Liver (tissue), 9 donors: Measurements from ENCODE around the gene FZD7. TPM values are rescaled to one million over a fixed set of nuclear protein-coding genes. Genes with fewer than 3 reads are reported as not detected.

Experiments
- DNase-seq: peaks from one replicate; pipeline ENCODE4 v3.0.0-alpha.2; 2017; ENCODE audit warnings: low spot score
- H3K27ac ChIP-seq, 2 donors: one replicate each; pipeline ENCODE4 v1.7.0; 2013; ENCODE audit warnings: inconsistent platforms in 2 of 2, low read length in 2 of 2, control low read depth in 1 of 2, low read depth in 1 of 2, mild to moderate bottlenecking in 1 of 2
- H3K27me3 ChIP-seq, 4 donors: one replicate each; pipeline versions ENCODE4 v1.6.1 to v1.7.0; 2013; ENCODE audit warnings: low read length in 3 of 4, inconsistent platforms in 1 of 4, mild to moderate bottlenecking in 1 of 4, moderate library complexity in 1 of 4; ENCODE audit not compliant: control insufficient read depth in 4 of 4, insufficient read depth in 4 of 4
- H3K36me3 ChIP-seq, 4 donors: one replicate each; pipeline versions ENCODE4 v1.6.1 to v1.7.0; 2013; ENCODE audit warnings: low read length in 3 of 4, mild to moderate bottlenecking in 3 of 4, low read depth in 1 of 4, moderate library complexity in 1 of 4; ENCODE audit not compliant: control insufficient read depth in 4 of 4, insufficient read depth in 3 of 4
- H3K4me1 ChIP-seq, 4 donors: one replicate each; pipeline versions ENCODE4 v1.6.1 to v1.7.0; 2013; ENCODE audit warnings: low read length in 3 of 4, mild to moderate bottlenecking in 3 of 4, moderate library complexity in 1 of 4; ENCODE audit not compliant: control insufficient read depth in 4 of 4, insufficient read depth in 4 of 4
- H3K4me3 ChIP-seq, 3 donors: one replicate each; pipeline versions ENCODE4 v1.6.1 to v1.7.0; 2013; ENCODE audit warnings: low read length in 3 of 3, control low read depth in 1 of 3, low read depth in 1 of 3, mild to moderate bottlenecking in 1 of 3
- H3K9ac ChIP-seq, 2 donors: one replicate each; pipeline ENCODE4 v1.7.0; 2013; ENCODE audit warnings: low read length in 2 of 2, mild to moderate bottlenecking in 2 of 2, moderate library complexity in 2 of 2, control low read depth in 1 of 2, low read depth in 1 of 2
- H3K9me3 ChIP-seq, 4 donors: one replicate each; pipeline versions ENCODE4 v1.6.1 to v1.7.0; 2013; ENCODE audit warnings: low read length in 3 of 4; ENCODE audit not compliant: control insufficient read depth in 4 of 4
- ATF3 ChIP-seq: IDR thresholded peaks from 2 replicates; pipeline ENCODE4 v1.6.1; 2016; ENCODE audit warnings: antibody characterized with exemption
- CTCF ChIP-seq: fragments of 150-350 bp; IDR thresholded peaks from 2 replicates; pipeline ENCODE4 v1.5.1; 2017; ENCODE audit warnings: improper control_type of control experiment, low read depth, low read length; ENCODE audit not compliant: missing input control
- EGR1 ChIP-seq, 2 donors: IDR thresholded peaks; 2 replicates each; pipeline ENCODE4 v1.6.1; 2016 to 2018; ENCODE audit warnings: antibody characterized with exemption in 2 of 2, low read depth in 2 of 2
- FOXA1 ChIP-seq: IDR thresholded peaks from 2 replicates; pipeline ENCODE4 v1.6.1; 2016; ENCODE audit warnings: antibody characterized with exemption
- FOXA2 ChIP-seq: IDR thresholded peaks from 2 replicates; pipeline ENCODE4 v1.6.1; 2016; ENCODE audit warnings: antibody characterized with exemption
- GABPA ChIP-seq, 2 donors: IDR thresholded peaks in 1 of 2; conservative IDR thresholded peaks in 1 of 2; 2 replicates each; pipeline ENCODE4 v1.6.1; 2016; ENCODE audit warnings: antibody characterized with exemption in 2 of 2, mild to moderate bottlenecking in 1 of 2, moderate library complexity in 1 of 2
- HNF4A ChIP-seq, 2 donors: conservative IDR thresholded peaks; 2 replicates each; pipeline ENCODE4 v1.6.1; 2016; ENCODE audit warnings: antibody characterized with exemption in 2 of 2, mild to moderate bottlenecking in 2 of 2
- HNF4G ChIP-seq: IDR thresholded peaks from 2 replicates; pipeline ENCODE4 v1.6.1; 2016; ENCODE audit warnings: antibody characterized with exemption
- JUND ChIP-seq, 2 donors: IDR thresholded peaks; 2 replicates each; pipeline ENCODE4 v1.6.1; 2016; ENCODE audit warnings: antibody characterized with exemption in 2 of 2
- MAX ChIP-seq: IDR thresholded peaks from 2 replicates; pipeline ENCODE4 v1.6.1; 2016; ENCODE audit warnings: antibody characterized with exemption
- NR2F2 ChIP-seq: IDR thresholded peaks from 2 replicates; pipeline ENCODE4 v1.6.1; 2016; ENCODE audit warnings: antibody characterized with exemption
- RAD21 ChIP-seq, 2 donors: IDR thresholded peaks; 2 replicates each; pipeline ENCODE4 v1.6.1; 2016; ENCODE audit warnings: antibody characterized with exemption in 2 of 2, mild to moderate bottlenecking in 2 of 2
- REST ChIP-seq: IDR thresholded peaks from 2 replicates; pipeline ENCODE4 v1.6.1; 2016; ENCODE audit warnings: antibody characterized with exemption, mild to moderate bottlenecking
- RXRA ChIP-seq, 2 donors: IDR thresholded peaks; 2 replicates each; pipeline ENCODE4 v1.6.1; 2017 to 2018; ENCODE audit warnings: antibody characterized with exemption in 2 of 2, mild to moderate bottlenecking in 1 of 2
- SP1 ChIP-seq: IDR thresholded peaks from 2 replicates; pipeline ENCODE4 v1.6.1; 2018; ENCODE audit warnings: antibody characterized with exemption, mild to moderate bottlenecking
- TAF1 ChIP-seq: conservative IDR thresholded peaks from 2 replicates; pipeline ENCODE4 v1.6.1; 2016; ENCODE audit warnings: antibody characterized with exemption, mild to moderate bottlenecking
- YY1 ChIP-seq: IDR thresholded peaks from 2 replicates; pipeline ENCODE4 v1.6.1; 2016; ENCODE audit warnings: antibody characterized with exemption, mild to moderate bottlenecking
- ZBTB33 ChIP-seq: IDR thresholded peaks from 2 replicates; pipeline ENCODE4 v1.6.1; 2016; ENCODE audit warnings: antibody characterized with exemption
- WGBS: extraction: QIAGEN DNeasy Blood & Tissue Kit; methylation state at CpG from one replicate; pipeline ENCODE4 v1.1.7; 2013; 5-methylcytosine and 5-hydroxymethylcytosine counted together
- polyA plus RNA-seq, 2 donors: library from polyadenylated mRNA; stranded (reverse) in 1 of 2; unstranded in 1 of 2; fragments of 200-250 nt in 1 of 2; fragments of >200 nt in 1 of 2; fragmentation: Nextera tagmentation in 1 of 2; extraction: Ambion mirVana in 1 of 2; gene quantifications; one replicate each; pipeline versions ENCODE4 v1.2.1 to v1.2.3, GENCODE V29; 2013 to 2015
- total RNA-seq, 2 donors: library from RNA; depleted of rRNA; stranded (reverse); fragments of >200 nt; gene quantifications; one replicate each; pipeline ENCODE4 v1.2.3, GENCODE V29; 2014
- donor health status: healthy.
- donor health status: healthy.
- donor health status: healthy.
- donor health status: healthy.
- donor health status: healthy.

The FZD7 gene
- total and polyA plus RNA-seq, 4 donors: 0.21 to 1.5 (median 0.92) TPM

GRCh38 chr2:202032846-202033316 is 774 bp upstream of the FZD7 start:
- peak; percentile 57 for DNase-seq
- 3% methylated on average over 42 of the region's 42 CpGs for WGBS
- Histone ChIP-seq H3K4me1 (peaks cover 2 to 24% (median 20%) of the 10 kb centered on the region in 4 donors), H3K27ac (peak overlapping the region; percentile 66 to 85), H3K4me3 (peak overlapping the region; percentile 80 to 91 (median 82)), H3K9ac (peak overlapping the region in 1 of 2 donors; percentile 40), H3K9me3 (peaks cover 0 to 7% (median 0%) of the 10 kb centered on the region in 4 donors), H3K36me3 (no peaks in the 10 kb centered on the region), H3K27me3 (peaks cover 0 to 11% (median 4%) of the 10 kb centered on the region in 4 donors)
- TF ChIP-seq FOXA1: no peak
- TF ChIP-seq REST: no peak
- TF ChIP-seq GABPA (IDR thresholded peaks at IDR 0.05 in 1 of 2, conservative IDR thresholded peaks at IDR 0.05 in 1 of 2): no peak
- no peak for TF ChIP-seq TAF1
- no peak for TF ChIP-seq YY1
- TF ChIP-seq RXRA (IDR thresholded peaks at IDR 0.05): no peak
- TF ChIP-seq HNF4G: no peak

GRCh38 chr2:202034249-202035088 is 814 bp downstream of the FZD7 start:
- Histone ChIP-seq H3K9me3 (peaks cover 0 to 7% (median 0%) of the 10 kb centered on the region in 4 donors), H3K9ac (no peak overlapping the region), H3K36me3 (no peaks in the 10 kb centered on the region), H3K27ac (peak overlapping the region in 1 of 2 donors; percentile 55), H3K4me3 (peak overlapping the region; percentile 65 to 82 (median 80)), H3K4me1 (peaks cover 2 to 24% (median 20%) of the 10 kb centered on the region in 4 donors), H3K27me3 (peaks cover 0 to 11% (median 4%) of the 10 kb centered on the region in 4 donors)
- WGBS: 2% methylated on average over 105 of the region's 105 CpGs
- no peak for DNase-seq
- no peak for TF ChIP-seq ATF3
- no peak for TF ChIP-seq HNF4G
- no peak for TF ChIP-seq REST
- TF ChIP-seq GABPA (IDR thresholded peaks at IDR 0.05 in 1 of 2, conservative IDR thresholded peaks at IDR 0.05 in 1 of 2): no peak
- TF ChIP-seq ZBTB33: no peak
- TF ChIP-seq EGR1 (IDR thresholded peaks at IDR 0.05; ENCODE audit: low read depth in 2 of 2): no peak
- TF ChIP-seq MAX: no peak
- no peak for TF ChIP-seq HNF4A (conservative IDR thresholded peaks at IDR 0.05)
- TF ChIP-seq TAF1: no peak
- TF ChIP-seq RAD21 (IDR thresholded peaks at IDR 0.05): no peak
- TF ChIP-seq FOXA1: no peak
- TF ChIP-seq SP1: no peak
- TF ChIP-seq FOXA2: no peak
- no peak for TF ChIP-seq CTCF
- TF ChIP-seq JUND (IDR thresholded peaks at IDR 0.05): no peak
- TF ChIP-seq YY1: no peak
- TF ChIP-seq NR2F2: no peak
